Neural progenitor cell (in vitro differentiated cells): Measurements from ENCODE around the gene INTS6. TPM values are rescaled to one million over a fixed set of nuclear protein-coding genes. Genes with fewer than 3 reads are reported as not detected.

Experiments used
- DNase-seq: peaks from one replicate; pipeline ENCODE4 v3.0.0-alpha.2; 2016; ENCODE audit warnings: low spot score
- H2AFZ ChIP-seq: fragments of 200-600 bp; sonication (generic); replicated peaks from 2 replicates; pipeline ENCODE4 v1.6.1; 2016; ENCODE audit warnings: antibody characterized with exemption
- H3F3A ChIP-seq: fragments of 200-600 bp; sonication (generic); 2 replicates; pipeline ENCODE4 v1.6.1; 2016; ENCODE audit warnings: antibody characterized with exemption, low read depth
- H3K27ac ChIP-seq: fragments of 200-600 bp; sonication (generic); 2 replicates; pipeline ENCODE4 v1.5.1; 2016; ENCODE audit warnings: mild to moderate bottlenecking
- H3K27me3 ChIP-seq: fragments of 200-600 bp; sonication (generic); 2 replicates; pipeline ENCODE4 v1.6.1; 2016; ENCODE audit warnings: mild to moderate bottlenecking, moderate library complexity
- H3K36me3 ChIP-seq: fragments of 200-600 bp; sonication (generic); 2 replicates; pipeline ENCODE4 v1.5.1; 2016
- H3K4me1 ChIP-seq: fragments of 200-600 bp; sonication (generic); 2 replicates; pipeline ENCODE4 v1.6.1; 2016; ENCODE audit warnings: mixed run types
- H3K4me2 ChIP-seq: fragments of 200-600 bp; sonication (generic); 2 replicates; pipeline ENCODE4 v1.6.1; 2016
- H3K4me3 ChIP-seq: fragments of 200-600 bp; sonication (generic); 2 replicates; pipeline ENCODE4 v1.5.1; 2016
- H3K79me2 ChIP-seq: fragments of 200-600 bp; sonication (generic); 2 replicates; pipeline ENCODE4 v1.6.1; 2016; ENCODE audit warnings: low read depth
- H3K9ac ChIP-seq: fragments of 200-600 bp; sonication (generic); 2 replicates; pipeline ENCODE4 v1.6.1; 2016
- H3K9me3 ChIP-seq: fragments of 200-600 bp; sonication (generic); 2 replicates; pipeline ENCODE4 v1.5.1; 2016; ENCODE audit warnings: low read depth
- H4K20me1 ChIP-seq: fragments of 200-600 bp; sonication (generic); 2 replicates; pipeline ENCODE4 v1.6.1; 2016; ENCODE audit warnings: low read depth
- H3K27ac Mint-ChIP-seq: 3 replicates; pipeline ENCODE4 v1.8.0; 2021; ENCODE audit warnings: mixed read lengths
- H3K27me3 Mint-ChIP-seq: 2 replicates; pipeline ENCODE4 v1.8.0; 2022; ENCODE audit warnings: low read depth, mild to moderate bottlenecking, inconsistent platforms, moderate library complexity, mixed read lengths; ENCODE audit not compliant: insufficient read depth
- H3K36me3 Mint-ChIP-seq: 3 replicates; pipeline ENCODE4 v1.8.0; 2021; ENCODE audit warnings: mixed read lengths
- H3K4me1 Mint-ChIP-seq: 3 replicates; pipeline ENCODE4 v1.8.0; 2021; ENCODE audit warnings: mixed read lengths
- H3K4me3 Mint-ChIP-seq: 3 replicates; pipeline ENCODE4 v1.8.0; 2021; ENCODE audit warnings: mild to moderate bottlenecking, moderate library complexity, mixed read lengths
- H3K9me3 Mint-ChIP-seq: 3 replicates; pipeline ENCODE4 v1.8.0; 2020; ENCODE audit warnings: mixed read lengths
- CTCF ChIP-seq: fragments of 200-600 bp; sonication (generic); IDR thresholded peaks from 2 replicates; pipeline ENCODE4 v1.5.1; 2017; ENCODE audit warnings: antibody characterized with exemption, mild to moderate bottlenecking
- EZH2 ChIP-seq: fragments of 200-600 bp; sonication (generic); IDR thresholded peaks from 2 replicates; pipeline ENCODE4 v1.6.1; 2017; ENCODE audit warnings: antibody characterized with exemption, mild to moderate bottlenecking, moderate library complexity
- EZH2phosphoT487 ChIP-seq: fragments of 200-600 bp; sonication (generic); IDR thresholded peaks from 2 replicates; pipeline ENCODE4 v1.6.1; 2017; ENCODE audit warnings: antibody characterized with exemption
- total RNA-seq: library from RNA; depleted of rRNA; stranded (reverse); fragments of >200 nt; gene quantifications from 2 replicates; pipeline ENCODE4 v1.2.3, GENCODE V29; 2015; ENCODE audit warnings: low replicate concordance

The INTS6 gene
- total RNA-seq, 1 donor from 2014 or later, result 84.0 TPM

GRCh38 chr13:51477149-51477548 lies 24.3 kb upstream of the INTS6 start:
- no peak overlapping the region for H3K9ac ChIP-seq
- H3K27ac Mint-ChIP-seq, result no peak overlapping the region
- no peaks in the 10 kb centered on the region for H3K9me3 Mint-ChIP-seq
- no peaks in the 10 kb centered on the region for H3F3A ChIP-seq
- no peak overlapping the region for H3K4me2 ChIP-seq
- H3K4me1 ChIP-seq, result no peaks in the 10 kb centered on the region
- H3K36me3 Mint-ChIP-seq, result no peaks in the 10 kb centered on the region
- no peaks in the 10 kb centered on the region for H3K79me2 ChIP-seq
- TF ChIP-seq EZH2phosphoT487 (no peak), CTCF (no peak), EZH2 (no peak)
- no peak overlapping the region for H2AFZ ChIP-seq
- no peaks in the 10 kb centered on the region for H3K36me3 ChIP-seq
- no peak for DNase-seq
- H3K4me3 Mint-ChIP-seq, result no peak overlapping the region
- H3K4me3 ChIP-seq, result no peak overlapping the region
- no peaks in the 10 kb centered on the region for H3K4me1 Mint-ChIP-seq
- no peaks in the 10 kb centered on the region for H4K20me1 ChIP-seq
- no peaks in the 10 kb centered on the region for H3K27me3 ChIP-seq
- peaks cover 3% of the 10 kb centered on the region for H3K27me3 Mint-ChIP-seq
- no peak overlapping the region for H3K27ac ChIP-seq
- H3K9me3 ChIP-seq, result no peaks in the 10 kb centered on the region

- Mint-ChIP-seq H3K27me3 (peaks cover 3% of the 10 kb centered on the region), H3K4me3 (no peak overlapping the region), H3K27ac (no peak overlapping the region), H3K36me3 (no peaks in the 10 kb centered on the region), H3K4me1 (no peaks in the 10 kb centered on the region), H3K9me3 (no peaks in the 10 kb centered on the region)
- TF ChIP-seq EZH2 (no peak), EZH2phosphoT487 (no peak), CTCF (no peak)
- DNase-seq, result no peak
- Histone ChIP-seq H3K79me2 (no peaks in the 10 kb centered on the region), H3K4me1 (no peaks in the 10 kb centered on the region), H3K4me3 (no peak overlapping the region), H3K27me3 (no peaks in the 10 kb centered on the region), H3K9me3 (no peaks in the 10 kb centered on the region), H3K9ac (no peak overlapping the region), H3K36me3 (no peaks in the 10 kb centered on the region), H3F3A (no peaks in the 10 kb centered on the region), H2AFZ (peak overlapping the region; percentile 21), H3K4me2 (no peak overlapping the region), H3K27ac (no peak overlapping the region), H4K20me1 (no peaks in the 10 kb centered on the region)
Observed at GRCh38 chr13:51475727-51476501, 23.1 kb upstream of the INTS6 start.

- DNase-seq, result no peak
- TF ChIP-seq EZH2phosphoT487 (no peak), CTCF (no peak), EZH2 (no peak)
- Mint-ChIP-seq H3K36me3 (no peaks in the 10 kb centered on the region), H3K9me3 (no peaks in the 10 kb centered on the region), H3K4me1 (no peaks in the 10 kb centered on the region), H3K27me3 (peaks cover 2% of the 10 kb centered on the region), H3K4me3 (no peak overlapping the region), H3K27ac (no peak overlapping the region)
- Histone ChIP-seq H3K9me3 (no peaks in the 10 kb centered on the region), H3K27me3 (no peaks in the 10 kb centered on the region), H3K4me3 (no peak overlapping the region), H2AFZ (no peak overlapping the region), H3K36me3 (no peaks in the 10 kb centered on the region), H3K4me2 (no peak overlapping the region), H3K79me2 (no peaks in the 10 kb centered on the region), H3K9ac (no peak overlapping the region), H4K20me1 (no peaks in the 10 kb centered on the region), H3K4me1 (no peaks in the 10 kb centered on the region), H3F3A (peaks cover 6% of the 10 kb centered on the region), H3K27ac (no peak overlapping the region)
Observed at GRCh38 chr13:51469790-51470189, 17.0 kb upstream of the INTS6 start.
